ENCODE measurements around the gene SS18.

- TF ChIP-seq SUZ12 (IDR thresholded peaks at IDR 0.05) (no peak), SP1 (IDR thresholded peaks at IDR 0.05) (no peak), FOXM1 (IDR thresholded peaks at IDR 0.05; ENCODE audit: borderline replicate concordance) (no peak), FOXA1 (IDR thresholded peaks at IDR 0.05) (no peak), HDGF (IDR thresholded peaks at IDR 0.05; ENCODE audit: borderline replicate concordance) (no peak), NFRKB (IDR thresholded peaks at IDR 0.05) (no peak), BHLHE40 (IDR thresholded peaks at IDR 0.05; ENCODE audit: borderline replicate concordance) (no peak), PKNOX1 (IDR thresholded peaks at IDR 0.05) (no peak), ZNF384 (IDR thresholded peaks at IDR 0.05) (no peak), ELF4 (IDR thresholded peaks at IDR 0.05) (no peak), LEF1 (IDR thresholded peaks at IDR 0.05; ENCODE audit: borderline replicate concordance) (no peak)
These were observed 99.9 kb downstream of the SS18 start for GRCh38 chr18:25990473-25990872.
